Activated T-cell treated with anti-CD3 and anti-CD28 coated beads for 4 hours (primary cell): ENCODE measurements around the gene MYBPC2.
"Not testable (repeated sequence)": the region's sequence is repeated elsewhere in the genome, so short reads cannot be mapped to it uniquely, and the experiment has no call there.

Experiments used
- DNase-seq: peaks from one replicate; pipeline ENCODE4 v3.0.0-alpha.2; 2020

MYBPC2 gene

GRCh38 chr19:50460161-50460765 is 27.6 kb downstream of the MYBPC2 start:
- DNase-seq, result no peak

GRCh38 chr19:50461066-50461875 is 28.6 kb downstream of the MYBPC2 start:
- DNase-seq, result peak; percentile 46

GRCh38 chr19:50462970-50463369 is 30.3 kb downstream of the MYBPC2 start:
- DNase-seq, result no peak

- no peak for DNase-seq
Observed at GRCh38 chr19:50464348-50464747, 31.7 kb downstream of the MYBPC2 start.

GRCh38 chr19:50465000-50465399 is 32.3 kb downstream of the MYBPC2 start:
- DNase-seq, result no peak

GRCh38 chr19:50465986-50466705 is 33.5 kb downstream of the MYBPC2 start:
- no peak for DNase-seq

- no peak for DNase-seq
Observed at GRCh38 chr19:50466706-50467039, 34.0 kb downstream of the MYBPC2 start.

GRCh38 chr19:50467566-50467965 is 34.9 kb downstream of the MYBPC2 start:
- no peak for DNase-seq

GRCh38 chr19:50468818-50469217 is 36.1 kb downstream of the MYBPC2 start:
- DNase-seq, result no peak

GRCh38 chr19:50473336-50473735 is 40.6 kb downstream of the MYBPC2 start:
- not testable (repeated sequence) for DNase-seq

GRCh38 chr19:50475101-50475568 is 42.4 kb downstream of the MYBPC2 start:
- DNase-seq, result no peak

GRCh38 chr19:50475736-50476223 is 43.1 kb downstream of the MYBPC2 start:
- DNase-seq, result no peak

GRCh38 chr19:50476224-50476906 is 43.7 kb downstream of the MYBPC2 start, which contains the start of the genes EMC10 and GARIN5A:
Gene EMC10 (plus strand): TSS chr19:50476507. CDS start chr19:50476545, 38 bp downstream.
Gene GARIN5A (minus strand): TSS chr19:50476848. CDS start chr19:50476388, 460 bp downstream.
- peak; percentile 87 for DNase-seq

GRCh38 chr19:50476907-50477238 is 44.2 kb downstream of the MYBPC2 start:
- no peak for DNase-seq

GRCh38 chr19:50477751-50478515 is 45.2 kb downstream of the MYBPC2 start:
- no peak for DNase-seq

GRCh38 chr19:50478901-50479715 is 46.4 kb downstream of the MYBPC2 start:
- DNase-seq, result no peak

- no peak for DNase-seq
Observed at GRCh38 chr19:50479761-50480251, 47.1 kb downstream of the MYBPC2 start.

- no peak for DNase-seq
Observed at GRCh38 chr19:50480281-50481111, 47.8 kb downstream of the MYBPC2 start.

GRCh38 chr19:50481351-50482149 is 48.9 kb downstream of the MYBPC2 start:
- no peak for DNase-seq
